HCT116 (cell line): Measurements from ENCODE around the gene DOCK4.

Experiments
- CTCF ChIP-seq, 3 experiments: fragments of 200-600 bp in 1 of 3; sonication (generic) in 1 of 3; IDR thresholded peaks in 2 of 3; conservative IDR thresholded peaks in 1 of 3; 2 replicates each; pipeline ENCODE4 v1.5.1; 2012 to 2017; ENCODE audit warnings: low read depth in 2 of 3, low read length in 2 of 3, antibody characterized with exemption in 1 of 3, borderline replicate concordance in 1 of 3, control low read depth in 1 of 3, mild to moderate bottlenecking in 1 of 3, mixed read lengths in 1 of 3, mixed run types in 1 of 3, moderate library complexity in 1 of 3; ENCODE audit not compliant: insufficient read depth in 1 of 3
- EGR1 ChIP-seq: IDR thresholded peaks from 2 replicates; pipeline ENCODE4 v1.6.1; 2012; ENCODE audit warnings: low read depth
- EZH2phosphoT487 ChIP-seq: fragments of 200-600 bp; IDR thresholded peaks from 2 replicates; pipeline ENCODE4 v1.6.1; 2018; ENCODE audit warnings: antibody characterized with exemption, borderline replicate concordance
- JUND ChIP-seq: IDR thresholded peaks from 2 replicates; pipeline ENCODE4 v1.6.1; 2012
- POLR2A ChIP-seq: IDR thresholded peaks from 2 replicates; pipeline ENCODE4 v1.7.0; 2011; ENCODE audit warnings: borderline replicate concordance; ENCODE audit not compliant: insufficient read depth, insufficient read length; ENCODE audit errors: extremely low read depth
- POLR2AphosphoS5 ChIP-seq: IDR thresholded peaks from 2 replicates; pipeline ENCODE4 v1.6.1; 2011; ENCODE audit warnings: mild to moderate bottlenecking, low read depth, low read length, moderate library complexity
- REST ChIP-seq: IDR thresholded peaks from 2 replicates; pipeline ENCODE4 v1.6.1; 2012; ENCODE audit warnings: low read depth
- SRF ChIP-seq: IDR thresholded peaks from 2 replicates; pipeline ENCODE4 v1.6.1; 2012; ENCODE audit warnings: low read depth

GRCh38 chr7:112214883-112215282 is 8.7 kb upstream of the DOCK4 start:
- no peak for TF ChIP-seq CTCF (IDR thresholded peaks at IDR 0.05 in 2 of 3, conservative IDR thresholded peaks at IDR 0.05 in 1 of 3; ENCODE audit: borderline replicate concordance in 1 of 3, insufficient read depth in 1 of 3, low read depth in 2 of 3, low read length in 2 of 3)
- TF ChIP-seq POLR2AphosphoS5, result no peak
- no peak for TF ChIP-seq EZH2phosphoT487
- TF ChIP-seq SRF, result no peak
- no peak for TF ChIP-seq REST
- no peak for TF ChIP-seq EGR1
- no peak for TF ChIP-seq POLR2A
- TF ChIP-seq JUND, result no peak
